Stimulated activated CD8-positive, alpha-beta memory T cell treated with anti-CD3 and anti-CD28 coated beads, Interleukin-15, amount 100 ng/mL, for 1 hour (primary cell): ENCODE results near the gene OR5B21.

Source experiments
- DNase-seq: peaks from one replicate; pipeline ENCODE4 v3.0.0-alpha.2; 2020; ENCODE audit warnings: low read depth

OR5B21 gene

DNA sequence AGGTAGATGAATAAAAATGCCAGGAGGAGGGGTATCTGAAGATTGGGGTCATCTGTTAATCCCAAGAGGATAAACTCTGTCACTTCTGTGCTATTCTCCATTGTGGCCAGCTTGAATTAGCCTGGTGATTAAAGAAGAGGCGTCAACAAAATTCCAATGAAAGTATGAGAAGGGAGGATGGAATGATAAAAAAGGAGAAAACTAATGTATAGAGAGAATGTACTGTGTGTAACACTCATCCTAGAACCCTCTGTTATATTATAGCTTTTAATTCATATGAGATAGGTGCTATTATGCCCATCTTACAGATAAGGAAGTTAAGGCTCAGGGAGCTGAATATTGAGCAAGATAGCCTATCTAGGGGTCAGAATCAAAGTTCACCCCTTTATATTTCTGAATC is at the start of gene OR5B21:
Gene OR5B21 (minus strand): TSS at position 101 of the 400 bp plus-strand sequence. CDS start 0 bp downstream, at position 101.
- DNase-seq, result no peak

DNA sequence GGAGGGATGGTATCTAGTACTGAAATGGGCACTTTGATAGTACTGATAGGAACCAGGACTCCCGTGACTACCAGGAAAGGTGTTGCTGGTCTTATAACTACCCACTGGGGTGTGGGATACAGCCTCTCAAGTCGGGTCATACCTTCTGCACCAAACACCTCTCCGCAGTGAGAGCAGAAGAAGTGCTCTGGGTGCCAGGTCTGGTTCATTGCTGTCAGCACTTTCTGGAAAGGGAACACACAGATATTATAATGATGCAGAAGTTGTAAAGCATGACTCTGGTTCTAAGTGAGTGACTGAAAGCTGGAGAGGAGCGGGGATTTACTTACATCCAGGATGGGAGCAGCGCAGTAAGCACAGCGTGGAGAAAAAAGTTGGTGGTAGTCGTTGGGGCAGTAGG is 41.7 kb upstream of the OR5B21 start:
- no peak for DNase-seq

DNA sequence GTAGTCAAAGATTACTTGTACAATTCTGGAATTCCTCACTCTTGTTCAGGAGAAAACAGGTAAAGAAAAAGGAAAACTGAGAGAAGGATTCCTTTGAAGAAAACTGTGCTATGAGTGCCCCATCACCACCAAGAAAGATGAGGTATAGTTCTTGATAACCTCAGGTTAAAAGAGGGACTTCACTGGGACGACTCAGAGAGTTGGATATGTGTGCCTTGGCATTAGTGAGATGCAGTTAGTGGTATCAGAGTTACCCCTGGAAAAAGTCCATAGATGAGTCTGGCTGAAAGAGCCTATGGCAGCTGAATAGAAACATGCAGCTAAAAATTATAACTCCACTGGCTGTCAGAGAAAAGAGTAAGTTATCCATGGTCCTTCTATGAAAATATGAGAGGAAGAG is 38.9 kb upstream of the OR5B21 start:
- no peak for DNase-seq

DNA sequence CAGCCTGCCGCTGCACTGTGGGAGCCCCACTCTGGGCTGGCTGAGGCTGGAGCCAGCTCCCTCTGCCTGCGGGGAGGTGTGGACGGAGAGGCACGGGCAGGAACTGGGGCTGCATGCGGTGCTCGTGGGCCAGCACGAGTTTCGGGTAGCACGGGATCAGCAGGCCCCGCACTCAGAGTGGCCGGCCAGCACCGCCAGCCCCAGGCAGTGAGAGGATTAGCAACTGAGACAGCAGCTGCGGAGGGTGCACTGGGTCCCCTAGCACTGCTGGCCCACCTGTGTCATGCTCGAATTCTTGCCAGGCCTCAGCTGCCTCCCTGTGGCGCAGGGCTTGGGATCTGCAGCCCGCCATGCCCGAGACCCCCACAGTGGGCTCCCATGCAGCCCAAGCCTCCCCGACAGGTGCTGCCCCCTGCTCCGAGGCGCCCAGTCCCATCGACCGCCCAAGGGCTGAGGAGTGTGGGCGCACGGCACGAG is 24.0 kb upstream of the OR5B21 start:
- DNase-seq, result no peak

GRCh38 chr11:58530236-58530635 is 22.3 kb upstream of the OR5B21 start:
- no peak for DNase-seq

DNA sequence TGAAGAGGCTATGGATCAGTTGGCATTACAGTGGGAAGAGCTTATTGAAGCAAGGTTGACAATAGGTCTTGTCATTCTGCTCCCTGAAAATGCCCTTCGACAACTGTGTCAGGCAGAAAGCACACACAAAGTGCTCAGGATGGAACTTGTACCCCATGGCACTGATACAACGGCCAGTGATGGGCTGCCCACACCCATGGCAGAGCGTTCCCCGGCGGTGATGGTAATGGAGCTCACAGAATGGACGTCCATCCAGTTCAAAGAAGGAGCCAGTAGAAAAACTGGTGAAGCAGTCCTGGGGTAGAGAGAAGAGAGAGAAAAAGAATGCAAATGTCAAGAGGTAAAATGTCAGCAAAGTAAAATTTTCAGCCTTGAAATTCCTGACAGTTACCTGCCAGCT is 19.5 kb upstream of the OR5B21 start:
- no peak for DNase-seq

DNA sequence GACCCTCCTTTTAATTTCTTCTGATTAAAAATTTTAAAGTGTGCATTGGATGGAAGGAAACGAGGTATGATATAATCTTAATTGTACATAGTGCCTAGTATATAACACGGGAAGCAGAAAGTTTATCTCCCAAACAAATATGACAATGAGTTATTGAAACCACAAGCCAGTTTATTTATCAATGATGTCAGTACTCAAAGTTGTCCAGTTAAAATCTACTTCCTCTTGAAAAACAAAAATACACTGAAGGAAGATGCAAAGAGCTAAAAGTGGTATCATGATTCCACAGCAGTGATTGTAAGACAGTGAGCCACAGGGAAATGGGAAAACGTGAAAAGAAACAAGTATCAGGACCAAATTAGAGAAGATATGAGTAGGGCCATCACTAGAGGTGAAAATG is 18.8 kb upstream of the OR5B21 start:
- DNase-seq, result no peak

- DNase-seq, result no peak
Measured at GRCh38 chr11:58525037-58525614, 17.2 kb upstream of the OR5B21 start.

- DNase-seq, result no peak
Measured at GRCh38 chr11:58524232-58525036, 16.5 kb upstream of the OR5B21 start.

- DNase-seq, result no peak
Measured at GRCh38 chr11:58513747-58514367, 6.0 kb upstream of the OR5B21 start.

- no peak for DNase-seq
Measured at GRCh38 chr11:58511636-58512035, 3.7 kb upstream of the OR5B21 start.

DNA sequence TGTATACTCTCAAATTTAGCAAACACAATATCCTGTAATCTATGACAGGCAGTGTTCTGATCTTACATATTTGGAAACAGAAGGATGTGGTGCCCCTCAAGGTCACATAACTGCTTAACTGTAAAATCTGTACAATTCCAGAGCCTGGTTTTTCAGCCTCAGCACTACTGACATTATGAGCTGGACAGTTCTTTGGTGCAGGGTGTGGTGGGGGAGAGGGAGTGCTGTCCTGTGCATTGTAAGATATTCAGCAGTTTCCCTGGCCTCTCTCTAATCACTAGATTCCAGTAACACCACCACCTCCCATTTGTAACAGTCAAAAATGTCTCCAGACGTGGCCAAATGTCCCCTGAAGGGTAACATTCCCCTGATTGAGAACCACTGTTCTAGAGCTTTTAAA is 1.8 kb upstream of the OR5B21 start:
- no peak for DNase-seq

- no peak for DNase-seq
Measured at GRCh38 chr11:58508814-58509213, 909 bp upstream of the OR5B21 start.

GRCh38 chr11:58507355-58507754 is 550 bp downstream of the OR5B21 start:
- DNase-seq, result no peak

DNA sequence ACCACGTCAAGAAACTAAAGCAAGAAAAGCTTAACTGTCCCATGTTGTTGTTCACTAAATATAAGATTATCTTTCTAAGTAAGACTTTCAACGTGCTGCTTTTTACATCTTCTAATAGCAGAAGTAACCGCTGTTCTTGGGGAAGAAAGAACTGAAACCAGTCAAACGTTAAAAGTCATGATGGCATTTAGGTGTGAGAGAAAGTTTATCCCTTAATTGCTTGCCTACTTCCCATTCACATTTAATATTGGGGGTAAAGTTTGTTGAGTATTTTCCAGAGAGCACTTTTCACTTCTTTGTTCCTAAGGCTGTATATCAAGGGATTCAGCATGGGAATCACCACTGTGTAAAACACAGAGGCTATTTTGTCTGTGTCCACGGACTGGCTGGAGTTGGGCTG is 970 bp downstream of the OR5B21 start:
- no peak for DNase-seq

- no peak for DNase-seq
Measured at GRCh38 chr11:58505849-58506248, 2.1 kb downstream of the OR5B21 start.

- no peak for DNase-seq
Measured at GRCh38 chr11:58504232-58504631, 3.7 kb downstream of the OR5B21 start.

DNA sequence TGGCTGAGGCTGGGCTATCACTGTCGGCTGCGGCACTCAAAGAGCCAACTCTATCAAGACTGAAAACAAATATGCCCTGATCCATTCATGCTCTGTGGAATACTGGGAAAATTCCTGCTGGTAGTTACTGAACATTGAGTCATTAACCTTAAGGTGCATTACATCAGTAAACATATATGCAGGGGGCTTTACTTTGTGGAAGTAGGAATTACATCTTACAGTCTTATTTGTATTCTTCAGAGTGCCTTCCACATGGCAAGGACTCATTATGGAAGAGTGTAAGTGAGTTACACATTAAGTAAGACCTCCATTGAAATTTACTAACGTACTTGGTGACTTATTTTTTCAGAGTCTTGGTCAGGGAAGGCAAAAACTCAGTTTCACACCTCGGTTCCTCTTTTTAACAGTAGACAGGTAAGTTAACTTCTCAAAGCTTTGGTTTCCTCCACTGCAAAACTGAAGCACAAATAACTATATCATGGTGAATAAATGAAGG is 4.5 kb downstream of the OR5B21 start:
- DNase-seq, result no peak

GRCh38 chr11:58502004-58502403 is 5.9 kb downstream of the OR5B21 start:
- no peak for DNase-seq

DNA sequence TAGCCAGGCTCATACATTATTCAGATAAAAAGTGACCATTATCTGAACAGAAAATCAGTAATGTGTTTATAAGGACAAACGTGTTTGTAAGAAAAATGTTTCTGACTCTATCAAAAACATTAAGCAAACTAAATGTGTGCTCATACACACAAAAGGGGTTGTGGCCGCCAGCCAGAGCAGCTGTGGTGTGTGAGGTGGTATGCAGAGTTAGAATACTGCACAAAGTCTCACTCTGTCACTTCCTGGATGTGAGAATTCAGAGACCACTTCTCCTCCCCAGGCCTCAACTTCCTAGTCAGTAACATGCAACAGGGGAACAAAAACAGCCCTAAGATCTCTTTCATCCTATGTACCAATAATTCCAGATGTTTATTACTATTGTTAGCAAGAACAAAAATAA is 9.4 kb downstream of the OR5B21 start:
- DNase-seq, result no peak

DNA sequence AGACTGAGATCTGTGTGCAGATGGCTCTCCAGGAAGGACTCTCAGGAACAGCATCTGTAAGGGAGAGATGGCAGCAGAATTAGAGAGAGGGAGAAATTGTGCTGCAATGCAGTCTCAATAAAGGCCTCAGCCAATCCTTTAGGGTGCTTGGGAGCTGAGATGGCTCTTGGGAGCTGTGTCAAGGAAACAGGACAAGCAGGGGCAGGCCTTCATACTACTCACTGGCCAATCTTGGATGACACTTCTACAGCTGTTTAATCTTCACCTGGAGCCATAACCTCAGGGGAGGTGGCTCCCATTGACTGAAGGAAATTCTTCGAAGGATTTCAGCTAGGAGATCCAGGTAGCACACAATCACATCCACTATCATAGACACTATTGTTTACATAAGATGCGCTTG is 10.0 kb downstream of the OR5B21 start:
- no peak for DNase-seq

GRCh38 chr11:58495906-58496305 is 12.0 kb downstream of the OR5B21 start:
- DNase-seq, result no peak

- no peak for DNase-seq
Measured at GRCh38 chr11:58494101-58494500, 13.8 kb downstream of the OR5B21 start.
